SH-SY5Y (cell line): ENCODE measurements around the gene POC1B.

Source experiments
- GATA2 ChIP-seq: IDR thresholded peaks from 2 replicates; pipeline ENCODE4 v1.6.1; 2011; ENCODE audit warnings: mild to moderate bottlenecking, low read depth, low read length
- GATA3 ChIP-seq: IDR thresholded peaks from 2 replicates; pipeline ENCODE4 v1.6.1; 2011; ENCODE audit warnings: low read depth, mild to moderate bottlenecking, low read length, moderate library complexity

GRCh38 chr12:89393551-89394121 lies 132.2 kb downstream of the POC1B start:
- TF ChIP-seq GATA3 (no peak), GATA2 (no peak)
